Activated T-helper 1 cell treated with Interleukin-2 at 50 U/mL for 16 hours (primary cell): ENCODE results near the gene NPHP4.

Experiments
- DNase-seq: peaks from one replicate; pipeline ENCODE4 v3.0.0-alpha.2; 2020; ENCODE audit warnings: low read depth

NPHP4 gene

DNA sequence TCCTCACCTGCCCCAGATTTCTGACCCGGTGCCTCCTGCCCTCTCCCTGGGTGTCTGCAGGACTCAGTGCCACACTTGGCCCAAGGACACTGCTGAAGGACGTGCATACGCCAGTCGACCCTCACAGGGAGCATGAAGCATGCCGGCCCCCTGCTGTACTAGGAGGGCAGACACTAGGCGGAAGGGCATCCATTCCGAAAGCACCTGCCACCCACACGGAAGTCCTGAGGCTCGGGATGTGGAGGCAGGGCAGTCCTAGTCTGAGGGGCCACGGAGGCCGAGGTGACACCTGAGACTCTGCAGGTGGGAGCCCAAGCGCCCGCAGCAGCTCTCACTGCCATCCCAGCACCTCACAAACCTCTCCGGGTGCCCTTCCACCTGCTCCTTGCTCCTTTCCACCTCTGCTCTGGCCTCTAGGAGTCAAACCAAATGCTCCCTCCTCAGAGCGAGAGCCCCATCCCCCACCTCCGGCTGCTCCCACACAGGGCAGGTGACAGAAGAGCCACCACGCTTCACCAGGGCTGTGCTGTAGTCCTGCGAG is 2.4 kb downstream of the NPHP4 start:
- no peak for DNase-seq

- DNase-seq, result no peak
Observed at GRCh38 chr1:5989286-5989605, 3.0 kb downstream of the NPHP4 start.

DNA sequence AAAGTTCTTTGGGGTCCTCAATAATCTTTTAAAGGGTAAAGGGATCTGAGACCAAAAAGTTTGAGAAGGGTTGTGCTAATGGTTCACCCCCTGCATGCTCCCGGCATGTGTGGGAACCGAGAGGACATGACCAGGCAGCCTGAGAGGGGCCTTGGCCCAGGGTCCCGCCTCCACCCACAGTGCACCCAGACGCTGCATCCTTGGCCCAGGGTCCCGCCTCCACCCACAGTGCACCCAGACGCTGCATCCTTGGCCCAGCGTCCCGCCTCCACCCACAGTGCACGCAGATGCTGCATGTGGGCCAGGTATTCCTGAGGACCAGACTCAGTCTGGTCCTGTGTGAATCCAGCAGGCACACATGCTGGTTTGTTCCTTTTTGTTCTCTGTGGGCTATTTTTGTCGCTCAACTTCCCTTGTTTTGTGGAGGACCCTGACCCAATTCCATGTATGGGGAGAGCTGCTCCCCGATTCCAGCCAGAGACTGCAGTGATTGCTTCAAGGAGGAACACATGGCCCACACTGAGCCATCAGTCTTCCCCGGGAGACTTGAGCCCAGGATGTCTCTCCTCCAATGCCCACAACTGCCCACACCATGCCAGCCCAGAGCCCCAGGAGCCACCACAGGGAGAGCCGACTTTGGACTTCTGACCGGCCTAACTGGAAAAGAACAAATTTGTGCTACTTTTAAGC is 3.5 kb downstream of the NPHP4 start:
- no peak for DNase-seq

- no peak for DNase-seq
Observed at GRCh38 chr1:5986018-5986417, 6.2 kb downstream of the NPHP4 start.

DNA sequence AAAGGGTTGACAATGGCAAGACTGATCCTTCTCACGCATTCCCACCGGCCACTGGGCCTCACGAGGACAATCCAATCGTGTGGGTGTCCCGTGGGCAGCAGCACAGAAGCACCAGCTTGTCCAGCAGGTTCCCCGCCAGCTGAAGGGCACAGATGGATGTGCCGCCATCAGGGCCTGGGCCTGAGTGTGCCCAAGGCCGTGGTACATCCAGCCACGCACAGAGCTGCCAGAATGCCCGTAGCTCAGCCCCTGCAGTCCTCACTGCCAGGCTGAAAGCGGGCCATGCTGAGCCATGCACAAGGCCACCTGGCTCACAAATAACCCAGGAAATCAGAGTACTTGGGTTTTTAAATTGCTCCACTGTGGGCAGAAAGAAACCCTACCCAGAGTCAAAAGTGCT is 7.0 kb downstream of the NPHP4 start:
- DNase-seq, result no peak

- DNase-seq, result no peak
Observed at GRCh38 chr1:5983361-5984103, 8.7 kb downstream of the NPHP4 start.

DNA sequence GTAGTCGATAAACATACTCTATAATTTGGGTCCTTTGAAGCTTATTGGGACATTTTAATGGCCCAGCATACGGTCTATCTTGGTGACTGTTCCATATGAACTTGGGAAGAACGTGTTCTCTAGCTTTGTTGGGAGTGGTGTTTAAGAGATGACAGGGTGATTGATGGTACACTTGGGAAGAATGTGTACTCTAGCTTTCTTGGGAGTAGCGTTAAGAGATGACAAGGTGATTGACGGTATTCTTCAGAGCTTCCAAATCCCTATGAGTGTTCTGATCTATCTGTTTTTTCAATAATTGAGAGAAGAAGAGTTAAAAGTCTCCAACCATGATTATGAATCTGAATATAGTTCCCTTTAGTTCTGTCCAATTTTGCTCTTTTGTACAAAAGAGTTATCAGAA is 9.4 kb downstream of the NPHP4 start:
- DNase-seq, result no peak

DNA sequence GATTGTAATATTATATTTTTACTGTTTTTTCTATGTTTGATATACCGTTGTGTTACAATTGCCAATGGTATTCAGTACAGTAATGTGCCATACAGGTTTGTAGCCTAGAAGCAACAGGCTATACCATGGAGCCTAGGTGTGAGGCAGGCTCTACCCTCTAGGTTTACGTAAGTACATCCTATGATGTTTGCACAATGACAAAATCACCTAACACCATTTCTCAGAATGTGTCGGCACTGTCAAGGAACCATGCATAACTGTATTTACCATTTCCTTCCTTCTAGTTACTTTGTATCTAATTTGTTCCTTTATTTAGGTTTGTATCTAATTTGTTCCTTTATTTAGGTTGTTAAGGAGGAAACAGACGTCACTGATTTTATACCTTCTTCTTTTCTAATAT is 9.9 kb downstream of the NPHP4 start:
- no peak for DNase-seq

DNA sequence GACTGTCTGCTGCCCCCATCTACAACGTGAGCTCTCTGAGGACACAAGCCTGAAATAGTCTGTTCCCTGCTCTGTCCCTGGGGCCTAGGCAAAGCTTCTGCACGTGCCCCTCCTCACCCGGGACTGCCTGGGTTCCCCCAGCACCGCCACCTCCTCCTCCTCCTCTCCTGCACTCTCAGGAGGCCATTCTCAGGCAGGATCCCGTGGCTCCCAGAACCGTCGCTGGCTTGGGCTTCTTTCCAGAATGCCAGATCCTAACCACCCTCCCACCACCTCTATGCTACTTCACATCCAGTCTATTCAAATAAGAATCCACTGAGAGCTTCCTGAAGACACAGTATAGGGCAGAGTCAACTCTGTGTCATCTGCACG is 11.2 kb downstream of the NPHP4 start:
- DNase-seq, result no peak

GRCh38 chr1:5980314-5981008 is 11.8 kb downstream of the NPHP4 start:
- no peak for DNase-seq

DNA sequence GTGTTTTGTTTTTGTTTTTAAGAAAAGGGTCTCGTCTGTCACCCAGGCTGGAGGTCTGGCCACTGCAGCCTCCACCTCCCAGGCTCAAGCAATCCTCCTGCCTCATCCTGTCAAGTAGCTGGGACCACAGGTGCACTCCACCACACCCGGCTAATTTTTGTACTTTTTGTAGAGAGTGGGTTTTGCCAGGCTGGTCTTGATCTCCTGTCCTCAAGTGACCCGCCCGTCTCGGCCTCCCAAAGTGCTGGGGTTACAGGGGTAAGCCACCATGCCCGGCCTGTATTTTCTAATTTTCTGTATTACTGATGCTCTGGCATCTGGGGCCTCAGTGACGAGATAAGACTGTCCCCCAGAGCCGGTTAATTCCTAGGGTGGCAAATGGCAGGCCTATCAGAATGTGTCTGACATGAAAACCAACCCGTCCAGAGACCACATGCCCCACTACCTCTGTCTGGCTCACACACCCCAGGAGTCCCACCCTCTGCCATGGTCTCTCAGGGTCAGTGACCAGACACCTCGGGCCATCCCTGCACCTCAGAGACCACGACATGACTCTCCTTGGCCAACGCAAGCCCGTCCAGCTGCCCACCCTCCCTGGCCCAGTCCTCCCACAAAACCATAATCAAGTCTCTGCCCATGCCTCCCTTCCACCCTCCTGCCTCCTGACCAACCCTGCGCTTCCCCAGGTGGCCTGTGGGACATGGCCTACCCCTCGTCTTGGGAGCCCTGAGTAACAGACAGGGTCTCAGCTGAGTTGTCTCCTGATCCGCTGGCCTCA is 12.5 kb downstream of the NPHP4 start:
- DNase-seq, result no peak

DNA sequence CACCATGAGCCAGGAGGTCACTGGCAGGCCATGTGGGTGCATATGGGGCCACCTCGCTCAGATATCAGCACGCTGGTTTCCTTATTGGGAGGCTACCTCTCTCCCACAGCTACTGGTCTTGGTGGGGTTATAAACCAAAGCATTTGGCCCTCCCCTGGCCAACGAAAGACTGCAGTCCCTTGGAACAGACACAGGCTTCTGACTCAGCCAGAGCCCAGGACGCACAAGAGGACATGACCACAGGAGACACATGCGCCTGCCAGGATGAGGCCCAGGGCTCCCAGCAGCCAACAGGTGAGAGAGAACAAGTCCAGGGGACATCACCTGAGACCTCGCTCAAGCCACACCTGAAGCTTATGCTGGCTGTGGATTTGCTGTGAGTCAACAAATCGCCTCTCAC is 13.8 kb downstream of the NPHP4 start:
- no peak for DNase-seq

- no peak for DNase-seq
Observed at GRCh38 chr1:5977494-5978444, 14.5 kb downstream of the NPHP4 start.

DNA sequence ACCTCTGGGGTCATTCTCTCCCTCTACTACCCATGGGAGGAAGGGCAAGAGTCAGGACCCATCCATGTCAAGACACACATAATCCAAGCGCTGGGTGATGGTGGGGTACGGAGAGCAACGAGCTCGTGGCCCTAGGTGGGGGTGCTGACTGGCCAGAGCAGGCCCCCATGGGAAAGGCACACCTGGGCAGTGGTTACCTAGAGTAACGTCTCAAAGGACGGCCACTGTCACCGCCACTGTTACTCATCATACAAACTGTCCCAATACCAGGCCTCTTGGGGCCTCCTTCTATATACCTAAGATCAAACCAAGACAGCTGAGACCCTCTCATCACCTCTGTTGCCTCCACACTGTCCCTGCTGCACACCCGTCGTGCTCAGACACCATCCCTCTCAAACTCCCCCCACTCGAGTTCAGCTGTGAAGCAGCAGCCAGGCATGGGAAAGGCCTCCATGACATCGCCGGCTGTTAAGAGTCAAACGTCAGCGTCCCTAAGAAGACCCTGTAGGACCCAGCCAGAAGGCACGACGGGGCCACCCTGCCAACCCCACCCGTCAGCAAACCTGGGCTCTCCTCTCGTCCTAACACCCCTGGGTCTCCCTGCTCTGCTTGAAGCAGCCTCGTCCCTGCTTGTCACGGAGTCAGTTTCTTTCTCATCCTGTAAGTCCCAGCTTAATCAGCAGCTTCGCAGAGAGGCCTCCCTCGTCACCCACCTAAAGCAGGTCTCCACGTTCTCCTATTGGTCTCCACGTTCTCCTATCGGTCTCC is 15.3 kb downstream of the NPHP4 start:
- no peak for DNase-seq

GRCh38 chr1:5976231-5976630 is 16.0 kb downstream of the NPHP4 start:
- DNase-seq, result no peak

GRCh38 chr1:5975133-5975880 is 16.9 kb downstream of the NPHP4 start:
- DNase-seq, result no peak

GRCh38 chr1:5974631-5975030 is 17.6 kb downstream of the NPHP4 start:
- DNase-seq, result no peak

DNA sequence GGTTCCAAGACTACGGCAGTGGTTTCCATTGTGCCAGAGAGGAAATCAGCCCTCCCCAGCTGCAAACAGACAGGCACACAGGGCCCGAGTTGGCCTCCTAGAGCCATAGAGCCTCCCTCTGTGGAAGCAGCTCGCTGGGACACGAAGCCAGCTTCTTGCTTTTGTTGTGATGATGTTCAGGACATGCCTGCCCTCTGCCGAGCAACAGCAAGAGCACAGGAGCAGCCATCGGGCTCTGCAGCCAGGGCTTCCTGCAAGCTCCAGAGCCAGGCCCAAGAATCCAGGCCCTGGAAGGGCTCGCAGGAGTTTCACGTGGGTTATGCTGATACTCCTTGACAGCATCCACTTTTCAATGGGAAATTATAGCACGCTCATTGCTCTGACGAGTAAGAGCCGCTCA is 18.5 kb downstream of the NPHP4 start:
- DNase-seq, result no peak

DNA sequence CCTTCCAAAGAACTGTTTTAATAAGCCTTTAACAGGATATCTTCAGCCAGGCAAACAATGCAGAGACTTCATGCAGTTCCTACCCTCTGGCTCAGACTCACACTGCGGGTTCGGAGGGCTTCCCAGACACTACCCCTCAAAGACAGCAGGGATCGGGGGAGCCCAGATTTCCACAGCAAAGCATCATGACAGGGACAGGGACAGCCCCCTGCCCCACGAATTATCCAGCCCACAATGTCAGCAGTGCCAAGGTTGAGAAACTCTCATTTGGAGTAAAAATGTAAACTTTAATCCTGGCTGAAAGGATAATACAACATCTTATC is 20.1 kb downstream of the NPHP4 start:
- DNase-seq, result no peak
